HG03460 (cell line): Measurements from ENCODE around the gene GSE1.

Source experiments
- ATAC-seq: cut with Tn5 transposase; IDR thresholded peaks from one replicate; pipeline ENCODE4 v1.9.1; 2021; ENCODE audit not compliant: unreplicated experiment

The GSE1 gene

GRCh38 chr16:85631802-85632393, 18.8 kb downstream of the GSE1 start:
- ATAC-seq, result no peak

GRCh38 chr16:85632709-85633437, 19.8 kb downstream of the GSE1 start:
- no peak for ATAC-seq

GRCh38 chr16:85633438-85633743, 20.3 kb downstream of the GSE1 start:
- ATAC-seq, result no peak

DNA sequence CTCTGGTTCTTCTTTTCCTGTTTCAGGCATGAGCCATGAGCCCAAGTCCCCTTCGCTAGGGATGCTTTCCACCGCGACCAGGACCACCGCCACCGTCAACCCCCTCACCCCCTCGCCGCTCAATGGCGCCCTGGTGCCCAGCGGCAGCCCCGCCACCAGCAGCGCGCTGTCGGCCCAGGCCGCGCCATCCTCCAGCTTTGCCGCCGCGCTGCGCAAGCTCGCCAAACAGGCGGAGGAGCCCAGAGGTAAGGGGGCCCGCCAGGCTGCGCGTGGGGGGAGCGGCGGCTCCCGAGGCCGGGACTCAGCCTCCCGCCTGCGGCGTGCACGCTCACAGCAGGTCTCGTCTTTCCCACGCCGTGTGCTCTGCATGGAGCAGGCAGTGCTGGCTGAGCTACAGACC, 20.8 kb downstream of the GSE1 start:
- ATAC-seq, result no peak

DNA sequence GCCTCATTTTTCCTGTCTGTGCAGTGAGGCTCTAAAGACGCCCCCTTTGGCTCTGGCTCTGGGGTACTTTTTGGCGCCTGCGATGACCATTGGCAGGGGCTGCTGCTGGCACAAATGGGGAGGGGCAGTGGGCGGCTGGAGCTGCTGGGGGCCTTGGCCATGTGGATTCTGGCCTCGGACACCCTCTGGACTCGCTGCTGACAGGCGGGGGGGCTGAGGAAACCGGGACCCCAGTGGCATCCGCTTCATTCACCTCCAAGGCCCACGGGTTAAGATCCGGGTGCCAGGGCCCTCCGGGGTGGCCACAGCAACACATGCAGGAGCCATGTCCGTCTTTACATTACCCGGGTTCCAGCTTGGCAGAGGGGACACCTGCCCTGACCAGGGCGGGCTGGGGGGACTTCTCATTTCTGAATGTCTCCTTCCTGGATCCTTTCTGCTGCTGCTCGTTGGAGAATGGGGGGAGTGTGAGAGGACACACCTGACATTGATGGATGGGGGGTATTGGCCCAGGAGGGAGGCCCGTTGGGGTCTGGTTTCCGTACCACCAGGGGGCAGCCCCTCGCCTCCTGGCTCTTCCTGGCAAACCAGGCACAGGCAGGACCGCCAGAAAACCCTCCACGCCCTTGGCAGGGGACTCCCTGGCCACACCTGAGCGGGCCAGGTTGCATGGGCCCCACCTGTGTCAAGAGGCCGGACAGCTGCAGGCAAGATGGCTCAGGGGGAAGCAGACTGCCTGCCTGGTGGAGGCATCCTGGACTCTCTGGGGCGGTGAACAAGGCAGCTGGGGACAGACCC, 21.8 kb downstream of the GSE1 start:
- no peak for ATAC-seq

- ATAC-seq, result no peak
Measured at GRCh38 chr16:85635545-85636140, 22.5 kb downstream of the GSE1 start.

- no peak for ATAC-seq
Measured at GRCh38 chr16:85636234-85636812, 23.2 kb downstream of the GSE1 start.

DNA sequence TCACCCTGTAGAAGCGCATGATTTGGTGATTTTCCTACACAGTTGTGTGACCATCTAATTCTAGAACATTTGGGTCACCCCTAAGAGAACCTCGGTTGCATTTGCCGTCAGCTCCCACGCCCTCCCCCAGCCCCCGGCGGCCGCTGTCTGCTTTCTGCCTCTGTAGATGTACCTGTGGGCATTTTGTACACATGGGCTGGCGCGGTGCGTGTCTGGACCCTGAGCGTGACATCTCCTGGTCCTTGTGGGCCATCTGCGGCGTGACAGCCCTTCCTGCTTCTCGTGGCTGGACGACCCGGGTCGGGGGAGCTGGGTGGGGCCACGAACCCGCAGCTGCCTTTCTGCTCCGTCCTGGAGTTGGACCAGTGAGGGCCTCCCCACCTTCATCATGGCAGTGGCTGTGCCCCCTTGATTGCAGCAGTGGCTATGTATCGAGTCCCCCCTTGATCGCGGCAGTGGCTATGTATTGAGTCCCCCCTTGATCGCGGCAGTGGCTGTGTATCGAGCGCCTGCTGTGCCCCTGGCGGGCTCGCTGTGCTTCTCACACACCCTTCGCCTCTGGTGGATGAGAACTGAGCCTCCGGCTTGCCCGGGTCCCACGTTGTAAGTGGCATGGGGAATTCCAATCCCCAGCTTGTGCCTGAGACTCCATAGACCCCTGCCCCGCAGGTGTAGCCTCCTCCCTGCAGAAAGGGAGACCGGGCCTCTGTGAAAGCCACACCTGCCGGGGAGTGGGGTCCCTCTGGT, 24.1 kb downstream of the GSE1 start:
- no peak for ATAC-seq

DNA sequence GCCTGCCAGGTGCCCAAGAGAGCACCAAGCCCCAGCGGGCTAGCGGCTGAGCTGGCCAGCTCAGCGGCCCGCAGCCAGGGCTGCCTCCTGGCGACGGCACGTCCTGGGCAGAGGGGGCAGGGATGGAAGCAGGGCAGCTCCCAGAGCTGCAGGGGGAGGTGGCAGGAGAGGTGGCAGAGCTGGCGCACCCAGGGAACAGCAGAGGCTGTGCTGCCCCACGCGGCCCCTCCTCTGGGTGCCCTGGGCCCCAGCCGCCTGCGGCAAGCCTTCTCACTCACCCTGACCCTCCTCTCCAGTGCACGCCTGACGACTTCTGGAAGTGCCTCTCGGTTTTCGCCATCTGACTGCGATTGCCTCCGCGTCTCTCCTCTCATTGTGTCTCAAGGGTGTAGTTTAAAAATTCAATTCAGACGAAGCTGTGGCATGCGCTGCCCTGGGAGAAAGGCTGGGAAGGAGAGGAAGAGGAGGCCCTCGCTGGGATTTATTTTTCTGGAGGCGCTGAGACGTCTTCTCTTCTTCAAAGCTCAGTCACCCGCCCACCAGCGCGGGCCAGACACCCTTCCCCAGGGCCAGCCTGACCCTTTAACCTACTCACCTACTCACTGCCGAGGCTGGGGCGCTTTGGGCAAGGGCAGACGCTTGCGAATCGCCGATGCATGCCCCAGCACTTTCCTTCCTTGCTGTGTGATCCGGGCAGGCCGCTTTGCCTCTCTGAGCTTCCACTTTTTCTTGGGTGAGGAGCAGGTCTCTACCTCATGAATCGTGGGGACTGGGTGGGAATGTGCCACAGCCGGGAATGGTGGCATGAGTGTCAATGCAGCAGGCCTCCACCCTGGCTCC, 24.9 kb downstream of the GSE1 start:
- ATAC-seq, result no peak

GRCh38 chr16:85638695-85639409, 25.7 kb downstream of the GSE1 start:
- no peak for ATAC-seq

GRCh38 chr16:85639529-85640253, 26.6 kb downstream of the GSE1 start:
- ATAC-seq, result no peak

GRCh38 chr16:85640254-85640558, 27.1 kb downstream of the GSE1 start:
- ATAC-seq, result no peak

DNA sequence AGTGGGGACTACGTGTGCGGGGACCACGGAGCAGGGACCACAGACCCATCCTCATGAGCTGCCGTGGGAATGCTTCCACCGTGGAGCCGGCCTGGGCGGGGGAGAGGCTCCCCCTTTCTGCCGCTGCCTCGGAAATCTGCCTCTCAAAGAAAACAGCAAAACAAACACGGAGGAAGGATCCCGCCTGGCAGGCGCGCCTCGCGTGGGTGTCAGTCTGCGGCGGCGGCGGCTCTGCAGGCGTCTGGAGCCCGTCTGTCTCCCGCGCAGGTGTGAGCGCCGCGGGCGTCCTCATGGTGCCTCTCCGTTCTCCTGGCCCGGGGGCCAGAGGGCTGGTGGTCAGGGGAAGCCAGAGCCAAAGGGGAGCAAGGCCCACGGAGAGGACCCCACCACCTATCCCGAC, 27.5 kb downstream of the GSE1 start:
- no peak for ATAC-seq

GRCh38 chr16:85641305-85641704, 28.2 kb downstream of the GSE1 start:
- ATAC-seq, result no peak

DNA sequence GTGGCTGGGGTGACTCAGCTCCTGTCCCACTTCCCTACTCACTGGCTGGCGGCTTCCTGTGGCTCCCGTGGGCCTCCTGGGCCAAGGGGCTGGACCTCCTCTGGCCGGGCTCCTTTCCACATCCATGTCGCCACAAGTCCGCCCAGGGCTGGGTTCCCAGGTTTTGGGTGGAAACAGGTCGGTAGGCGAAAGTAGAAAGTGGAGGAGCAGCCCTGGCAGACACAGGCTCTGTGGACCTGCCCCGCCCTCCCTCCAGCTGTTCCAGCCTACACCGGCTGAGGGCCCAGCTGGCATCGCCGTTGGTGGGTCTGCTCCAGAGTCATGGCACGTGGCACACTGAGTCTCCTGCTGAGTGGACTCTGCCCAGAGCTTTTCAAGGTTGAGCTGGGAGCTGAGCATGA, 28.7 kb downstream of the GSE1 start:
- no peak for ATAC-seq

GRCh38 chr16:85642762-85643358, 29.7 kb downstream of the GSE1 start:
- ATAC-seq, result no peak

DNA sequence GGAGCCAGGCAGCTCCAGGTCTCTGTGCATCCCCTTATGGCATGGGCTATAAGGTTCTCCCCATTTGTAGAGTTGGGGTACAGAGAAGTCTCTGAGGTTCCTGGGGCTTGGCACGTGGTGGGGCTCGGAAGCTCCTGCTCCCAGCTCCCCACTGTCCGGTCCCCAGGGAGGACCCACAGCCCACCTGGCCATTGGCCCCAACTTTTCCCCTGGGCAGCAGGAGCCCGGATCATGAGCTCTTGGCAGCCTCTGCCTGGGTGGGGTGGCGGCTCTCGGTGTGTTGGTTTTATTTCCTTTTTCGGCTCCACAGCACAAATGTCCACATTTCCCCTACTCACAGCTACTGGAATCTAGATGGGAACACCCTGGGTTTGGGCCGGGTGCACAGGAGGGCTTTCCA, 30.5 kb downstream of the GSE1 start:
- ATAC-seq, result no peak

DNA sequence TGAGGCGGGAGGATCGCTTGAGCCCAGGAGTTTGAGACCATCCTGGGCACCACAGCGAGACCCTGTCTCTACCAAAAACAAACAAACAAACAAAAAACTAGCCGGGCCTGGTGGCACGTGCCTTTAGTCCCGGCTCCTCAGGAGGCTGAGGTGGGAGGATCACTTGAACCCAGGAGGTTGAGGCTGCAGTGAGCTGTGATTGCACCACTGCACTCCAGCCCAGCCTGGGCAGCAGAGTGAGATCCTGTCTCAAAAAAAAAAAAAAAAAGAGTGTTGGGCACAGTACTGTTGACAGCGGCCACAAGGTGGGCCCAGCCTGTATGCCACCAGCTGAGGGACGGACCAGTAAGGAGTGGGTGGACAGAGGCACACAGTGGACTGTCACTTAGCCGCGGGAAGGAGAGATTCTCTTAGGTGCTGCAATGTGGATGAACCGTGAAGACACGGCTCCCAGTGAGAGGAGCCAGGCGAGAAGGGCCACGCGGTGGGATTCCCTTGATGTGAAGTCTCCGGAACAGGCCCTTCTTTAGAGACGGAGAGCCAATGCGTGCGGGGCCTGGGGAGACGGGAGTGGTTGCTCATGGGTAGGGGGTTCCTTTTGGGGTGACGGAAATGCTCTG, 31.1 kb downstream of the GSE1 start:
- ATAC-seq, result no peak
